Epithelial cell of proximal tubule (primary cell): ENCODE measurements around the gene GPSM1. TPM values are rescaled to one million over a fixed set of nuclear protein-coding genes. Genes with fewer than 3 reads are reported as not detected.
A peak's percentile ranks its signal among the peaks of the same experiment; 100 is the strongest.

ENCODE experiments used
- DNase-seq: peaks from one replicate; pipeline ENCODE4 v3.0.0-alpha.2; 2011; ENCODE audit warnings: low read depth
- H3K4me3 ChIP-seq: 2 replicates; pipeline ENCODE4 v1.5.1; 2011; ENCODE audit warnings: low read depth, mild to moderate bottlenecking, low read length
- total RNA-seq: library from RNA; depleted of rRNA; stranded (reverse); fragments of >200 nt; gene quantifications from 2 replicates; pipeline ENCODE4 v1.2.3, GENCODE V29; 2015
- TF ChIP-seq, protein P1 (sequence below): conservative IDR thresholded peaks from 2 replicates; pipeline ENCODE4 v1.5.1; 2012; ENCODE audit warnings: low read depth, mild to moderate bottlenecking, low read length

The GPSM1 gene
- total RNA-seq, 1 donor from 2014 or later = 28.2 TPM

DNA sequence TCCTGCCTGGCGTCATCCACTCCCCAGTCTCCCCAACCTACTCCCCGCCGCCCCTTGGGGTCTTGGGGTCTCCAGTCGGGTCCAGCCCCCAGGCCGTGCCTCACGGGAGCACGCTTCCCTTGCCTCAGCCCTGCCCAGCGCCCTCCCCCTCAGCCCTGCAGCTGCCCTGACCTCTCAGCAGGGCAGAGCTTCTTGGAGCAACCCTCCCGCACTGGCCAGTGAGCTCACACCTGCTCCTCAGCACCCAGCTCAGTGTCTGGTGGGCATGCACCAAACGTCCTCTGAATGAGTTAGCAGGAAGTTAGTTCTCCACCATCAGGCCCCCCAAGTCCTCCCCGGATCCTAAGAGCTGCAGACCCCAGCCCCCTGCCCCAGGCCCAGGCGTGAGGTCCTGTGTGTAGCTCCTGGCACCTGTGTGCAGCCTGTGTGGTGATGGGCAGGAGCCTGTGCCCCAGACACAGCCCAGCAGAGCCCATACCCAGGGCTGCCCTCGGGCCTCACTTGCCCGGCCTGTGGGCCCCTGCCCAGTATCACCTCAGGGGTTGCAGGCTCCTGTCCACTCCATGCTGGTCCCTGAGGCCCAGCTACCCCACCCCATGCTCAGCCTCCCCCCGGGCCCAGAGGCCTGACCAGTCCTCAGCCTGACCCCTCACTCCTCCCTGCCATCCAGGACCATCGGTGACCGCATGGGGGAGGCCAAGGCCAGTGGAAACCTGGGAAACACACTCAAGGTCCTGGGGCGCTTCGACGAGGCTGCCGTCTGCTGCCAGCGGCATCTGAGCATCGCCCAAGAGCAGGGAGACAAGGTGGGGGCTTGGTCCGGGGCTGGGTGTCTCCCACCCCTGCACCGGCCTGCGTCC lies 8.2 kb downstream of the GPSM1 start:
- TF ChIP-seq, protein P1, sequence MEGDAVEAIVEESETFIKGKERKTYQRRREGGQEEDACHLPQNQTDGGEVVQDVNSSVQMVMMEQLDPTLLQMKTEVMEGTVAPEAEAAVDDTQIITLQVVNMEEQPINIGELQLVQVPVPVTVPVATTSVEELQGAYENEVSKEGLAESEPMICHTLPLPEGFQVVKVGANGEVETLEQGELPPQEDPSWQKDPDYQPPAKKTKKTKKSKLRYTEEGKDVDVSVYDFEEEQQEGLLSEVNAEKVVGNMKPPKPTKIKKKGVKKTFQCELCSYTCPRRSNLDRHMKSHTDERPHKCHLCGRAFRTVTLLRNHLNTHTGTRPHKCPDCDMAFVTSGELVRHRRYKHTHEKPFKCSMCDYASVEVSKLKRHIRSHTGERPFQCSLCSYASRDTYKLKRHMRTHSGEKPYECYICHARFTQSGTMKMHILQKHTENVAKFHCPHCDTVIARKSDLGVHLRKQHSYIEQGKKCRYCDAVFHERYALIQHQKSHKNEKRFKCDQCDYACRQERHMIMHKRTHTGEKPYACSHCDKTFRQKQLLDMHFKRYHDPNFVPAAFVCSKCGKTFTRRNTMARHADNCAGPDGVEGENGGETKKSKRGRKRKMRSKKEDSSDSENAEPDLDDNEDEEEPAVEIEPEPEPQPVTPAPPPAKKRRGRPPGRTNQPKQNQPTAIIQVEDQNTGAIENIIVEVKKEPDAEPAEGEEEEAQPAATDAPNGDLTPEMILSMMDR = no peak
- no peak overlapping the region for H3K4me3 ChIP-seq
- DNase-seq = no peak

DNA sequence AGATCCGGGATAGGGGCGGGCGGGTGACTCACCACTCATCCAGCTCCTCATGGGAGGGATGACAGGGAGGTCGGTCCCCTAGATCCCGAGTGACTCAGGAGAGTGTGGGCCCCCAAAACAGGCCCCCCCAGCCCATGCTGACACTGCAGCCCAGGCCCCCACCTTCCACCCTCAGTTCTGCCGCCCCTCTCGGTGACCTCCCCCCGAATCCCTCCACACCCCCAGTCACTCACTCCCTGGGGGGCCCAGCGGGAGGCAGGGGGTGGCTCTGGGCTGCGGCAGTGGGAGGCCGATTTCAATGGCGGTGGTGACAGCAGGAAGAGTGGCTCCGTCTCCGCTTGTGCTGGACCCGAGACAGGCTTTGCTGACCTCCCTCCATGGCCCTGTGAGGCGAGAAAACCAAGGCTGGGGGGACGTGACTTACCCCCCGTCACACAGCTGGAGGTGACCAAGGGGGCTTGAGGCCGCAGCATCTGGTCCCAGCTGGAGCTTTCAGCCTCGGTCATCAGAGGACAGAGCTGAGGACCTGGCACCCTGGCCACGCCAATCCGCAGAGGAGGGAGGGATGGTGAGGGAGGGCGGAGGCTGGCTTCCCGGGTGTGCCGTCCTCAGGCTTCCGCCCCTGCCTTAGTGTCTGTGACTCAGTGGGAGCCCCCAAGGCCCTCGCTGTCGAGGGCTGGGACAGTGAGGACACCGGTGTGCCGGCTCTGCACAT lies 9.0 kb downstream of the GPSM1 start:
- no peak for DNase-seq
- TF ChIP-seq, protein P1 = no peak

DNA sequence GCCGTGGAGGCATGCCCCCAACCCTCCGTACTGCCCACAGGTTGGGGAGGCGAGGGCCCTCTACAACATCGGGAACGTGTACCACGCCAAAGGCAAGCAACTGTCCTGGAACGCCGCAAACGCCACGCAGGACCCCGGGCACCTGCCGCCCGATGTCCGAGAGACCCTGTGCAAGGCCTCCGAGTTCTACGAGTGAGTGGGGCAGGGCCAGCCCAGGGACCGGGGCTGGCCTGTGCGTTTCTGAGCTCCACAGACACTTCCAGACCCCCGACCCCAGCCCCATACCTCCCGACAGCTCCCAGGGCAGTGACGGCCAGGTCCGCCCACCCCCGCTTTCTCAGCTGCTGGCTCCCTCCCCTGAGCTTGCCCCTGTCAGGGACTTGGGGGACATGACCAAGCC lies 9.5 kb downstream of the GPSM1 start:
- TF ChIP-seq, protein P1 = no peak
- no peak overlapping the region for H3K4me3 ChIP-seq
- DNase-seq = no peak

More for the DNA sequence above, 9.0 kb downstream of the GPSM1 start:
- H3K4me3 ChIP-seq = no peak overlapping the region

DNA sequence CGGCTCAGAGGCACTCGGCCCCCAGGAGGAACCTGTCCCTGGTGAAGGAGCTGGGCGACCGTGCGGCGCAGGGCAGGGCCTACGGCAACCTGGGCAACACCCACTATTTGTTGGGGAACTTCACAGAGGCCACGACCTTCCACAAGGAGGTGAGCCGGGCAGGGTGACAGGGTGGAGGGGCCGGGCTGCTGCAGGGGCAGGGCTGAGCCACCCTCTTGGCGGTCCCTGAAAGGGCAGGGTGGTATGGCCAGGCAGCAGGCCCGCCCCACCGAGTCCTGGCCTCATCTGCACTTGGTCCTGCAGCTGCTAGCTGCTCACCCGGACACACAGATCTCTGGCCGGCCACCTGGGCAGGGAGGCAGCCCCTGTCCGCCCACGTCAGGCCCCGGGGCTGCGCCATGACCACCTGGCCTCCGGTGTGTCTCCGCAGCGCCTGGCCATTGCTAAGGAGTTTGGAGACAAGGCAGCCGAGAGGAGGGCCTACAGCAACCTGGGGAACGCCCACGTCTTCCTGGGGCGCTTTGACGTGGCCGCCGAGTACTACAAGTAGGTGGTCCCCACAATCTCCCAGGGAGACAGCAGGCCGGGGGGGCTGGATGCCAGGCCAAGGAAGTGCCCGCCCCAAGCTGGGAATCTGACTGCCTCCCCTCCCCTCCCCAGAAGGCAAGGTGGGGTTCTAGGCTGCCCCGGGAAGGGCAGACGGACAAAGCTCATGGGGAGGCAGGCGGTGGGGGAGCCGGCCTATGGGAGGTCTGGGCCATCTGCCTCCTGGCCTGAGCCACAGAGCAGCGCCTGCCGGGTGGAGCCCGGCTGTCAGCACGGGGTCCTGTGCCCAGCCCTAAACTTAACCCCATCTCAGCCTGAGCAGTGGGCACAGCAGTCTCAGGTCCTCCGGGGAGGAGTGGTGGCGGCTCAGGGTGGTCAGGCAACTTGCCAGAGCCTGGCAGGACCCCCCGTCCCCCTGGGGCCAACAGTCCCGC lies 10.4 kb downstream of the GPSM1 start:
- H3K4me3 ChIP-seq = no peak overlapping the region
- DNase-seq = no peak
- TF ChIP-seq, protein P1 = no peak

DNA sequence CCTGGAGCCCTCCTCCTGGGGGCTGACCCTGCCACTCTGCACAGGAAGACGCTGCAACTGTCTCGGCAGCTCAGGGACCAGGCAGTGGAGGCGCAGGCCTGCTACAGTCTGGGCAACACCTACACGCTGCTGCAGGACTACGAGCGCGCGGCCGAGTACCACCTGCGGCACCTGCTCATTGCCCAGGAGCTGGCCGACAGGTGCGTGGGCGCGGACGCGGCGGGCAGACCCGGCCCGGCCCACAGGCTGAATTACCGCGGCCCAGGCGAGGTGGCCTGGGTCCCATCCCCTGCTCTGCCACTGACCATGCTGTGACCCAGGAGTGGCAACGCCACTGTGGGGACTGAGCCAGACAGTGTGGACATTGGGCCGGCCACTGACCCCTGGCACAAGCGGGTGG lies 11.2 kb downstream of the GPSM1 start:
- H3K4me3 ChIP-seq = no peak overlapping the region
- no peak for DNase-seq
- TF ChIP-seq, protein P1 = no peak

- H3K4me3 ChIP-seq = no peak overlapping the region
- TF ChIP-seq, protein P1 = peak; percentile 96
- DNase-seq = no peak
Observed at GRCh38 chr9:136339173-136339957, 12.0 kb downstream of the GPSM1 start.
